HG03520 (cell line): Measurements from ENCODE around the gene PKD2.
"Not testable (repeated sequence)": the region's sequence is repeated elsewhere in the genome, so short reads cannot be mapped to it uniquely, and the experiment has no call there.

Experiments
- ATAC-seq: cut with Tn5 transposase; IDR thresholded peaks from one replicate; pipeline ENCODE4 v1.9.1; 2021; ENCODE audit warnings: mild to moderate bottlenecking, moderate library complexity; ENCODE audit not compliant: unreplicated experiment

Gene PKD2

GRCh38 chr4:88109123-88109881 lies 101.9 kb downstream of the PKD2 start:
- no peak for ATAC-seq

GRCh38 chr4:88110826-88111225 lies 103.4 kb downstream of the PKD2 start:
- no peak for ATAC-seq

- ATAC-seq: no peak
These were observed 105.4 kb downstream of the PKD2 start for GRCh38 chr4:88112856-88113255.

GRCh38 chr4:88115587-88115986 lies 108.2 kb downstream of the PKD2 start:
- ATAC-seq: no peak

- no peak for ATAC-seq
These were observed 112.5 kb downstream of the PKD2 start for GRCh38 chr4:88119943-88120342.

- not testable (repeated sequence) for ATAC-seq
These were observed 114.8 kb downstream of the PKD2 start for GRCh38 chr4:88122260-88122659.
